Memory B cell (primary cell): ENCODE results near the gene CLN3.
A peak's percentile ranks its signal among the peaks of the same experiment; 100 is the strongest.

ENCODE experiments used
- ATAC-seq: fragments of 150-1000 bp; cut with Tn5 transposase; 2 replicates; pipeline ENCODE4 v1.10.0; 2021; ENCODE audit warnings: low read depth, mild to moderate bottlenecking, moderate library complexity
- DNase-seq, 2 donors: peaks; one replicate each; pipeline ENCODE4 v3.0.0; 2022; ENCODE audit warnings: low spot score in 2 of 2
- H3K27ac Mint-ChIP-seq: one replicate; pipeline ENCODE4 v1.8.0; 2022; ENCODE audit warnings: mild to moderate bottlenecking, moderate library complexity, mixed read lengths
- H3K27me3 Mint-ChIP-seq: one replicate; pipeline ENCODE4 v1.8.0; 2022; ENCODE audit warnings: mixed read lengths
- H3K36me3 Mint-ChIP-seq: one replicate; pipeline ENCODE4 v1.8.0; 2022; ENCODE audit warnings: mild to moderate bottlenecking, mixed read lengths
- H3K4me1 Mint-ChIP-seq: one replicate; pipeline ENCODE4 v1.8.0; 2022; ENCODE audit warnings: mixed read lengths
- H3K4me3 Mint-ChIP-seq: one replicate; pipeline ENCODE4 v1.8.0; 2022; ENCODE audit warnings: mild to moderate bottlenecking, moderate library complexity, mixed read lengths
- H3K9me3 Mint-ChIP-seq: one replicate; pipeline ENCODE4 v1.8.0; 2022; ENCODE audit warnings: mixed read lengths

CLN3 gene

DNA sequence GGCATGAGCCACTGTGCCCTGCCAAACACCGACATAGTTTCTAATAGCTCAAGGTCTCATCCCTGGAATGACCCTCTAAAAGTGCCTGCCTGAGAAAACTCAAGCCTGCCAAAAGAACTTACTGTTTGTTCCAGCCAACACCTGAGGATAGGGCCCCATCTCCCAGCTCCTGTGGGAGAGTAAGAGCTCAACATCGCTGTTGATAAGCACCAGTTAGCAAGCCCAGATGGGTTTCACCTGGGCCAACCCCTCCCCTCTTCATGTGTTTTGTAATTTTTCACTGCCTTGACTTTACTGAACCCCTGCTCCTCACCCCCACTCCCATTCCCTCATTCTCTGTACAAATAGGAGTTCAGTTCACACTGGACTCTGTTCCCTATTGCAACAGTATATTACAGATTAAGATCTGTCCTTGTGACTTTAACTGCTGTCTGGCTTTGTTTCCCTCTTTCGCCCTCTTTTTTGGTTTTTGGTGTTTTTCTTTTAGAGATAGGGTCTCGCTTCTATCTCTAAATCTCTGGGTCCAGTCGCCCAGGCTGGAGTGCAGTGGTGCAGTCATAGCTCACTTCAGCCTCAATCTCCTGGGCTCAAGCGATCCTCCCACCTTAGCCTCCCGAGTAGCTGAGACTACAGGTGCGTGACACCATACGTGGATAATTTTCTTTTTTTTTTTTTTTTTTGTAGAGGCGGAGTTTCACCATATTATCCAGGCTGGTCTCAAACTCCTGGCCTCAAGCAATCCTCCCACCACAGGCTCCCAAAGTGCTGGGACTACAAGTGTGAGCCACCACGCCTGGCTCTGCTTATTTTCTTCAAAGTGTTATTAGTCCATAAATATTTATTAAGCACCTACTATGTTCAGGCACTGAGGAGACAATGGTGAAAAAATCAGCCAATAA is 34.6 kb upstream of the CLN3 start:
- H3K27ac Mint-ChIP-seq, result no peak overlapping the region
- peaks cover 4% of the 10 kb centered on the region for H3K27me3 Mint-ChIP-seq

DNA sequence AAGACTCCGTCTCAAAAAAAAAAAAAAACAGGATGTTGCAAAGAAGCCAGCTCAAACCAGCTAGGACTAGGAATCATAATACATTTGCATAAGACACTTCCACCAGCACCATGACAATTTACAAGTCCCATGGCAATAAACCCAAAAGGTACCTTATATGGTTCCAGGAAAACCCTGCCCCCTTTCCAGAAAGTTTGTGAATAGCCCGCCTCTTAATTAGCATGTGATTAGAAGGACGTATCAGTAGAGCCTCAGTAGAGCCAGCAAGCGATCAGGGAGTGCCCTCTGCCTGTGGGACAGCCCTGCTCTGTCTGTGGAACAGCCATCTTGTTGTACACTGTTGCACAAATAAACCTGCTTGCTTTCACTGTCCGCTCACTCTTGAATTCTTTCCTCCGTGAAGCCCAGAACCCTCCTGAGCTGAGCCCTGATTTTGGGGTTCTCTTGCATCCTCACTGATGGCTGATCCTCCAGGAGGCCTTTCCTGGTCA is 32.9 kb upstream of the CLN3 start:
- Mint-ChIP-seq H3K36me3 (no peaks in the 10 kb centered on the region), H3K27me3 (peaks cover 4% of the 10 kb centered on the region), H3K27ac (no peak overlapping the region), H3K9me3 (no peaks in the 10 kb centered on the region), H3K4me1 (peaks cover 11% of the 10 kb centered on the region), H3K4me3 (no peak overlapping the region)
- ATAC-seq, result peak; percentile 59
- no peak for DNase-seq

More for the DNA sequence above, 34.6 kb upstream of the CLN3 start:
- H3K4me1 Mint-ChIP-seq, result peaks cover 10% of the 10 kb centered on the region
- DNase-seq (no peak), ATAC-seq (no peak)
- no peak overlapping the region for H3K4me3 Mint-ChIP-seq
- H3K9me3 Mint-ChIP-seq, result no peaks in the 10 kb centered on the region
- no peaks in the 10 kb centered on the region for H3K36me3 Mint-ChIP-seq

DNA sequence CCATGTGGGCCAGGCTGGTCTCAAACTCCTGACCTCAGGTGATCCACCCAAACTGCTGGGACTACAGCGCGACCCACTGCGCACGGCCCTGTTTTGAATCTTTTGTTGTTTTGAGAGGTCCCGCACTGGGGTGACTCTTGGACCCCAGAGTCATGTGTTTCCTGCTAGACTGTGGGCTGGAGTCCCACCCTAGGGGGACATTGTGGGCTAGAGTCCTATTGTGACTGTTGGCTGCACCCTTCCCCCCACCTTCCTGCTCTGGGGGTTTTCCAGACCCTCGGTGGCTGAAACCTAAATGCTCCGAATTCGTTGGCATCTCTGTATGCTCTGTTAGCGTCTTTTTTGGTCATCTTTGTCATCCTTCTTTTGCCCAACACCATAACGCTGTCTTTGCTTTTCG is 30.9 kb upstream of the CLN3 start:
- Mint-ChIP-seq H3K4me1 (peaks cover 11% of the 10 kb centered on the region), H3K9me3 (no peaks in the 10 kb centered on the region), H3K4me3 (no peak overlapping the region), H3K27me3 (peaks cover 4% of the 10 kb centered on the region), H3K36me3 (no peaks in the 10 kb centered on the region), H3K27ac (no peak overlapping the region)
- ATAC-seq, result no peak
- no peak for DNase-seq

DNA sequence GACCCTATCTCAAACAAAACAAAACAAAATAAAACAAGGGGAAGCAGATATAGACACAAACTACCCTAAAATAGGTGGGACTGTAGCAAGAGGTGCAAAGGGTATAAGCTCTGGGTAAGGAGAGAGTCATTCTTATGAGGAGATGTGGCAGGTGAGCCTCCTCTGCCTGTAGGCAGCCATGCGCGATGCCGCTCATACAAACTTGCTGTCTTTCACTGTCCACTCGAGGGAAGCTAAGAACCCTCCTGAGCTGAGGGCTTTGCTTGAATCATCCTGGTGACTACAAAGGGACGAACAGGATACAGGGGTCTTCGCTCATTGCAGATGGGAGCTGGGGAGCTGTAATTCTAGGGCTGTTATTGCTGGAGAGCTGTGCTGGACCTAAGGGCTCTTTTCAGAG is 29.6 kb upstream of the CLN3 start:
- H3K9me3 Mint-ChIP-seq, result no peaks in the 10 kb centered on the region
- no peak overlapping the region for H3K27ac Mint-ChIP-seq
- no peak overlapping the region for H3K4me3 Mint-ChIP-seq
- no peak for ATAC-seq
- DNase-seq, result no peak
- peaks cover 14% of the 10 kb centered on the region for H3K4me1 Mint-ChIP-seq
- H3K27me3 Mint-ChIP-seq, result peaks cover 7% of the 10 kb centered on the region
- H3K36me3 Mint-ChIP-seq, result no peaks in the 10 kb centered on the region

DNA sequence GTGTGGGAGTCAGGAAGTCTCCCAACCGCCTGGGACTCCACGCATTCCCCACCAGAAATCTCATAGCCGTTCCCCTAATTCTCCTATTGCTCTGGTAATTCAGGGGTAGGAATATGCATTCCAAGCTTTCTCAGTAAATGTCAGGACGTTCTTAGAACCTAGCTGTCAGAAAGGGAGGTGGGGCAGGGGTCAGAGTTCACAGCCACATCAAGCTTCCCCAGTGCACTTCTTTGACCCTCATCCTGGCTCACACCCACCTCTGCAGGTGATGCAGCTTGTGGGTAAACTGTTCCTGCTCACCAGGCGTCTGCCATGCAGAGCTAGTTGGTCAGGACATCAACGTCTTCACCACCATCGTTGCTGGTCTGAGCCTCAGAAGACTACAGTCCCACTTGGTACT is 28.8 kb upstream of the CLN3 start:
- Mint-ChIP-seq H3K4me1 (peaks cover 14% of the 10 kb centered on the region), H3K27ac (no peak overlapping the region), H3K27me3 (peaks cover 7% of the 10 kb centered on the region), H3K4me3 (no peak overlapping the region), H3K36me3 (no peaks in the 10 kb centered on the region), H3K9me3 (no peaks in the 10 kb centered on the region)
- DNase-seq (no peak), ATAC-seq (no peak)

DNA sequence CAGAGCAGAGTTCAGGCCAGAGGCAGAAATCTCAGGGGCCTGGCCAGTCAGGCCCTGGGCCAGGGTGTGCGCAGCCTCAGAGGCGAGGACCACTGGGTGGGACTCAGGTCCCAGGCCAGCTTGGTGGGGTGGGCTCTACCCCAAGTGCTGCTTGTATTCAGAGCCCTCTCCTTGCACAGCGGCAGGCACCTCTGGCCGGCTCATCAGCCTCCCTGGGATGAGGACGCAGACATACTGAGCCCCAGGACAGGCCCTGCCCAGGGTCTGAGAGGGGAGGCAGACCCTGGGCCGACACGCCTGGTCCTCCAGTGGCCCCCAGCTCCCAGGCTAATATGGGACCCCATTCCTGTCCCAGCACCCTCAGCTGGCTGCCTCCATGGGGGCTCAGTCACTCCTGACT is 22.4 kb upstream of the CLN3 start:
- Mint-ChIP-seq H3K4me3 (no peak overlapping the region), H3K4me1 (peaks cover 3% of the 10 kb centered on the region), H3K9me3 (no peaks in the 10 kb centered on the region), H3K27me3 (peaks cover 10% of the 10 kb centered on the region), H3K27ac (no peak overlapping the region), H3K36me3 (no peaks in the 10 kb centered on the region)
- ATAC-seq (no peak), DNase-seq (no peak)

DNA sequence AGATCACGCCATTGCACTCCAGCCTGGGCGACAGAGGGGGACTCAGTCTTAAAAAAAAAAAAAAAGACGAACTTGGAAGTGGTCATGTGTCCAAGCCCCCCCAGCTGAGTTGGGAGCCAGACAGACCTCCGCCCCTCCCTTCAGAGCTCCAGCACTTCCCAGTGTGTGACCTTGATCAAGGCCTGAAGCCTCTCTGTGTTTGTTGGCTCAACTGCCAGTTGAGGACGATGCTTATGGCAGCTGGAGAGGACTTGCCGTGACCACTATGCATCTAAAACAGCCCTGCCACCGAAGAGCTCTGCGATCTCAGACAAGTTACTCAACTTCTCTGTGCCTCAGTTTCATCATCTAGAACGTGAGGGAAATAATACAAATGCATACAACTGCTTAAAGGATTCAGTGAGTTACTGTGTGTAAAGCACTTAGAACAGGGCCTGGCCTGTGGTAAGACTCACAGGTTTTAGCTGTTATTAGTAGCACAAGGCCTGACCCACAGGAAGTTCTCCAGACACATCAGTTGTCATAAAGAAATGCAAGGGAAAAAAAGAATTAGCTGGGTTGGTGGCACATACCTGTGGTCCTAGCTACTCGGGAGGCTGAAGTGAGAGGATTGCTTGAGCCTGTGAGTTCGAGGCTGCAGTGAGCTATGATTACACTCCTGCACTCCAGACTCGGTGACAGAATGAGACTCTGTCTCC is 21.8 kb upstream of the CLN3 start:
- peaks cover 10% of the 10 kb centered on the region for H3K27me3 Mint-ChIP-seq
- no peak overlapping the region for H3K27ac Mint-ChIP-seq
- no peak for ATAC-seq
- no peak for DNase-seq
- no peaks in the 10 kb centered on the region for H3K36me3 Mint-ChIP-seq
- H3K4me3 Mint-ChIP-seq, result no peak overlapping the region
- H3K4me1 Mint-ChIP-seq, result peaks cover 3% of the 10 kb centered on the region
- no peaks in the 10 kb centered on the region for H3K9me3 Mint-ChIP-seq

DNA sequence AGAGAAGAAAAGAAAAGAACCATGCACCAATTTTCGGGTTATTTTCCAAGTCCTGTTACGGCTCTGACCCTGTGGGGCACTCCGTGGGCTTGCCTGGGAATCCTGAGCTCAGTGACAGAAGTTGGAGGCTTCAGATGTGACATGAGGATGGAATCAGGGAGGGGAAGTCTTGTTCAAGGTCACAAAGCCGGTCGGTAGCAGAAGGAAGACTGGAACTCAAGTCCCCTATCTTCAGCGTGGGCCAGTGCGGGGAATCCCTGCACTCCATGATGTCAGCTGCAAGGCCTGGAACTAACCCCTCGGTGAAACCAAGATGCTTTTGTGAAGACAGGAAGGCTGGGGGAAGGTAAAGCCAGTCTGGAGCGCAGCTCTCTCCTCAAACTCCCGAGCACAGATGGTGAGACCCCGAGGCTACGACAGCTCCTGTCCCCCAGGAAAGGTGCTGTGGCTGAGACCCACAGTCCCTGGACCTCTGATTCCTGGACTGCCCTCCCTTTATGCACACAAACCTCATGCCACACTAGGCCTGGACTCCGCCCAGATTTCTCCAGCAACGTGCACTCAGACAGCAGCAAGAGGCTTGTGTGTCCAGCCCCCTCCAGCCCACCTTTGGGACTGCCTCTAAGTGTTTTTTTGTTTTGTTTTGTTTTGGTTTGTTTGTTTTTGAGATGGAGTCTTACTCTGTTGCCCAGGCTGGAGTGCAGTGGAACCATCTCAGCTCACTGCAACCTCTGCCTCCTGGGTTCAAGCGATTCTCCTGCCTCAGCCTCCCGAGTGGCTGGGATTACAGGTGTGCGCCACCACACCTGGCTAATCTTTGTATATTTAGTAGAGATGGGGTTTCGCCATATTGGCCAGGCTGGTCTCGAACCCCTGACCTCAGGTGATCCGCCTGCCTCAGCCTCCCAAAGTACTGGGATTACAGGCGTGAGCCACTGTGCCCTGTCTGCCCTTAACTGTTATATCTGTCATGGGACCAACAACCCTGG is 20.2 kb upstream of the CLN3 start:
- Mint-ChIP-seq H3K27me3 (peaks cover 7% of the 10 kb centered on the region), H3K4me3 (no peak overlapping the region), H3K27ac (no peak overlapping the region), H3K36me3 (no peaks in the 10 kb centered on the region), H3K4me1 (peaks cover 5% of the 10 kb centered on the region), H3K9me3 (no peaks in the 10 kb centered on the region)
- ATAC-seq (no peak), DNase-seq (no peak)

DNA sequence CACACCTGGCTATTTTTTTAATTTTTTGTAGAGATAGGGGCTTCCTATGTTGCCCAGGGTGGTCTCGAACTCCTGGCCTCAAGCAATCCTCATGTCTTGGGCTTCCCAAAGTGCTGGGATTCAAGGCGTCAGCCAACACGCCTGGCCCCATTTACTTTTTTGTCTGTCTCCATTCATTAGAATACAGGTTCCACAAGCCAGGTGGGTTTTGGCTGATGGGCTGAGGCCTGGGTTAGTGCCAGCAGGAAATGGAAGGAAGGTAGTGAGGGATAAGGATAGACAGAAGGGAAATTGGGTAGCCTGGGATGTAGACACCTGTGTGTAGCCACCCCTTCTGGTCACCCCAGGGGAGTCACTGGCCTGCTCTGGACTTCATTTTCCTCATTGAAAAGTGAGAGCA is 19.2 kb upstream of the CLN3 start:
- Mint-ChIP-seq H3K9me3 (no peaks in the 10 kb centered on the region), H3K36me3 (no peaks in the 10 kb centered on the region), H3K4me1 (peaks cover 16% of the 10 kb centered on the region), H3K27ac (no peak overlapping the region), H3K4me3 (no peak overlapping the region), H3K27me3 (peaks cover 7% of the 10 kb centered on the region)
- DNase-seq, result no peak
- no peak for ATAC-seq

DNA sequence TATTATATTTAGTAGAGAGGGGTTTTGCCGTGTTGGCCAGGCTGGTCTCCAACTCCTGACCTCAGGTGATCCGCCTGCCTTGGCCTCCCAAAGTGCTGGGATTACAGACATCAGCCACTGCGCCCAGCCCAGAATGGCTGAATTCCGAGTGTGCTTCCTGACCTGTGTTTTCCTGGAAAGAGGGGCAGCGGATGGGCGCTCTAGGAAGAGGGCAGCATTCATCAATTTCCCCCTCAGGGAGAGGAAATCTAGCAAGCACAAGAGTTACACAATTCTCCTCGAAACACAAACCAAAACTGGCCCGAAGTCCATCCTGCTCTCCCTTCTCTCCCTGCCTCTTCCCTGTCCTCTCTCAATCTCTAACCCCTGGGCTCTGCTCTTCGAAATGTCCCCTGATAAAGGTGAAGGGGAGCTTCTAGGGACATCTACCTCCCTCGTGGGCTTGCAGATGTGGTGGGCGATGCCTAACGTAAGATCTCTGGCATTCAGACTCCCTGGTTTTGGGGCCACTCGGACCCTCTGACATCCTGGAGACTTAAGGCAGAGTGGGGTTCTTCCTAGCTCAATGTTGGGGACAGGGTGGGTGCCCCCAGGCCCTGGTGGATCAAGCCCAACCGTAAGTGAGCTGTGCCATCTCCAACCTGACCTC is 13.7 kb upstream of the CLN3 start:
- Mint-ChIP-seq H3K9me3 (no peaks in the 10 kb centered on the region), H3K4me1 (peaks cover 16% of the 10 kb centered on the region), H3K4me3 (no peak overlapping the region), H3K36me3 (no peaks in the 10 kb centered on the region), H3K27me3 (peaks cover 2% of the 10 kb centered on the region), H3K27ac (no peak overlapping the region)
- DNase-seq (no peak), ATAC-seq (no peak)

DNA sequence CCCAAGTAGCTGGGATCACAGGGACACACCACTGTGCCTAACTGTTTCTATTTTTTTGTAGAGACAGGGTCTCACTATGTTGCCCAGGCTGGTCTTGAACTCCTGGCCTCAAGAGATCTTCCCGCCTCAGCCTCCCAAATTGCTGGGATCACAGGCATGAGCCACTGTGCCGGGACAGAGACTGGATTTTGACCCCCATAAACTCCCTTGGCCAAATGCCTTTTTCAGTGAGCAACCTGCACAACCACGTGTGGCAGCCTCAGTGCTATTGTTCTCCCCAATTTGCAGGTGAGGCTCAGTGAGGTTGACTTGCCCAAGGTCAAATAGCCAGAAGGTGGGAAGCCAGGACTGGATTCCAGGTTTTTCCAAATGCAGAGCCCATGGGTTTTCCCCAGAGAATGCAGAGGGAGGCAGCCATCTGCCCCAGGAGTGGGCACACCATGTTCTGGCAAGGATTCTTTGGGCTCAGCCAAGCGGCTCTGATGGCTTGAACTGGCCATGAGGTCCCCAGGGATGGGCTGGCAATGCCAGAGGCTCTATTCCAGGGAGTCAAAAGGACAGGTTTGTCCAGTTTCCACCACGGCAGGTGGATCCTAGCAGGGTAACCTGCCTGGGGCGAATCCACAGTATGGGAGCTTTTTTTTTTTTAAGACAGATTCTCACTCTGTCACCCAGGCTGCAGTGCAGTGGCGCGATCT is 13.0 kb upstream of the CLN3 start:
- DNase-seq (no peak), ATAC-seq (no peak)
- Mint-ChIP-seq H3K9me3 (no peaks in the 10 kb centered on the region), H3K27me3 (no peaks in the 10 kb centered on the region), H3K4me1 (peaks cover 20% of the 10 kb centered on the region), H3K4me3 (no peak overlapping the region), H3K36me3 (no peaks in the 10 kb centered on the region), H3K27ac (no peak overlapping the region)

DNA sequence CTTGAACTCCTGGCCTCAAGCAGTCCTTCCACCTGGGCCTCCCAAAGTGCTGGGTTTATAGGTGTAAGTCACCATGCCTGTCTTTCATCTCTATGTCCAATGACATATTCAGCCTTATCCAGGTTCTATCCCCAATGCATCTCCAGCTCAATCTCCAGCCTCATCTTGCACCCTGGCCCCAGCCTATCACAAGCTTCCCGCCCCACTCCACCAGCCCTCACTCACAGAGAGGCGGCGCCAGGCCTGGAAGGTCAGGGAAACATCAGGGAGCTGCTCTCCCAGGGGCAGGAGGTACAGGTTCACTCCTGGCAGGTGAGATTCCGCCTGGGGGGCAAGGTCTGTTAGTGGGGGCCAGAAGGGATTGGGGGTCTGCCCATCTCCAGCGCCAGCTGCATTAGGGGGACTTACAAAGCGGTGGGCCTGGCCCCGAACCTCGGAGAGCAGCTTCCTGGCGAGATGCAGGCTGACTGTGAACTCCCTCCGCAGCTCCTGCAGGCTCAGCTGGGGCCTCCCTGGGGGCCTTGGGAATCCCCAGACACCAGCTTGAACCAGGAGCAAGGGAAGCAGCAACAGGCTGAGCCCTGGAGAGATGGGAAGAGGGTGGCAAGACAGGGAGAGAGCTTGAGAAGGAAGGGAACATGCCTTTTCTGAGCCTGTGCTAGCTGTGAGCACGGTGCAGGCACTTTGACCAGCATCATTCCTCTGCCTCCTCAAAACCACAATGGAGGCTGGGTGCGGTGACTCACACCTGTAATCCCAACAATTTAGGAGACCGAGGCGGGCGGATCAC is 11.8 kb upstream of the CLN3 start:
- Mint-ChIP-seq H3K9me3 (no peaks in the 10 kb centered on the region), H3K27me3 (no peaks in the 10 kb centered on the region), H3K4me1 (peaks cover 21% of the 10 kb centered on the region), H3K4me3 (no peak overlapping the region), H3K27ac (no peak overlapping the region), H3K36me3 (no peaks in the 10 kb centered on the region)
- DNase-seq (no peak), ATAC-seq (no peak)
